Posterior cingulate gyrus (tissue), 11 donors: ENCODE data around the gene KCNQ1.
A peak's percentile ranks its signal among the peaks of the same experiment; 100 is the strongest.
"Not testable (repeated sequence)": the region's sequence is repeated elsewhere in the genome, so short reads cannot be mapped to it uniquely, and the experiment has no call there.

Experiments used
- DNase-seq, 10 donors: peaks; one replicate each; pipeline versions ENCODE4 v3.0.0 to v3.0.0-alpha.2; 2020 to 2021; ENCODE audit warnings: mixed read lengths in 3 of 10
- intact Hi-C: fragments of 100-400 bp; cut with DNase I; formaldehyde crosslinking; loops from one replicate; pipeline ENCODE4 v1.15.1; 2023

The KCNQ1 gene

DNA sequence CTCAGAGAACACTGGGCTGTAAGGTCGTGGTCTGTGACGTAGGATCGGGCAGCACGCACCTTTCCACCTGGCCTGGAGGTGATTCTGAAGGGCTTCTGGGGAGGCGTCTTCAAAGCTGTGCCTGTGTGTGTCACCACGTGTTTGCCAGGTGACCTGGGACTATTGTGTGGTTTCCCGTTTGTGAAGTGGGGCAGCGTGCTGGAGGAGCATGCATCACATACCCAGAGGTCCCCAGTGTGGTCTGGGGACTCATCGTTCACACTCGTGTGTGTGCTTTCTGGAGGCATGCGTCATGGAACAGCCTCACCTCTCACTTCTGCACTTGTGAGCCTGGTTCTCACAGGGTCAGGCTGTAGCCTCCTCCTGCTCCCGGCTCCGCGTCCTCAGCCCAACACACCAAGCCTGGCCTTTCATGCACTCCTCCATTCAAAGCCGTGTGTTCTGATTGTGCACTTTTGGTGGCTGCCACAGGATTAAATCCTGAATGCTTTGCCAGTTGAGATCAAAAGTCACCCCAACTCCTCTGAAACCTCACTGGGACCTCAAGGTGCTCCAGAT is 148.7 kb downstream of the KCNQ1 start:
- peak in 4 of 10 donors; percentile 2 to 63 (median 48) for DNase-seq
- intact Hi-C loops, result no loop called here

DNA sequence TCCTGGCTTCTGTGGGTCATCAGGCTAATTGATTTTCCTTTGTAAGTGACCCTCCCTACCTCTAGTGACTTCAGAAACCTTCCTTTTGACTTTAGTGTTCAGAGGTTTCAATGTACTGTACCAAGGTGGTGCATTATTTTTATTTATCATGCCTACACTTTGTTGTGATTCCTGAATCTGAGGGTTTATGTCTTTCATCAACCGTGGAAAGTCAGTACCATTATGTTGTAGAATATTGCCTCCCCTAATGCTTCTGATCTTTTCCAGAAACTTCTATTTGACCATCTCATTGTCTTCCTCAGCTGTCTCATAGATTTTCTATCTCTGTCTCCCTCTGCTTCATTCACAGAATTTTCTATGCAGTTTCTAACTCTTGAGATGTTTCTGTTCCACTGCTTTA is 149.5 kb downstream of the KCNQ1 start:
- no peak for DNase-seq
- intact Hi-C loops, result no loop called here

DNA sequence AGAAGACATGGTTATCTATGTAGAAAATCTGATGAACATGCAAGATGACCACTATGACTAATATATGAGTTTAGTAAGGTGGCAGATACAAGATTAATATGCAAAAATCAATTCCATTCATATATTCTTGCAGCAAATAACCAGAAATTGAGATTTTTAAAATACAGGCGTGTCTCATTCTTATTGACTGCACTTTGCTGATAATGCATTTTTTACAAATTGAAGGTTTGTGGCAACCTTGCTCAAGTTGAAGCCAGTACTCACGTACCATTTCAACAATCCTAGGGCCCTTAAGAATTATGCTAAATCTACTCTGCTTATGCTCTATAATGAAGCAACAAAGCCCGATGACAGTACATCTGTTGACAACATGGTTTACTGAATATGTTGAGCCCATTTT is 150.4 kb downstream of the KCNQ1 start:
- DNase-seq, result no peak
- intact Hi-C loops, result no loop called here

- peak in 1 of 10 donors; percentile 68 for DNase-seq
- intact Hi-C loops, result no loop called here
Observed at GRCh38 chr11:2599561-2600189, 154.9 kb downstream of the KCNQ1 start.

DNA sequence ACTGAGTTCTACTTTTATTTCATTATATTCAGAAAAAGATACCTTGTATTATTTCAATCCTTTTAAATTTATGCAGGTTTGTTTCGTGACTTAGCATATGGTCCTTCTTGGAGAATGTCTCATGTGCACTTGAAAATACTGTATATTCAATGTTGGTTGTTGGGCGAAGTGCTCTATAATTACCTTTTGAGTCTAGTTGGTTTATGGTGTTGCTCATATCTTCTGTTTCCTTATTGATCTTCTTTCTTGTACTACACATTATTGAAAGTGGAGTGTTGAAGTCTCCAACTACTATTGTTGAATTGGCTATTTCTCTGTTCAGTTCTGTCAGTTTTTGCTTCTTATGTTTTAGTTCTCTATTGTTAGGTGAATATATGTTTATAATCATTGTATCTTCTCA is 164.5 kb downstream of the KCNQ1 start:
- no peak for DNase-seq
- intact Hi-C loops, result no loop called here

GRCh38 chr11:2612884-2613571 is 168.2 kb downstream of the KCNQ1 start:
- DNase-seq, result no peak
- intact Hi-C loops, result no loop called here

- intact Hi-C loops, result no loop called here
- no peak for DNase-seq
Observed at GRCh38 chr11:2621894-2622293, 177.1 kb downstream of the KCNQ1 start.

DNA sequence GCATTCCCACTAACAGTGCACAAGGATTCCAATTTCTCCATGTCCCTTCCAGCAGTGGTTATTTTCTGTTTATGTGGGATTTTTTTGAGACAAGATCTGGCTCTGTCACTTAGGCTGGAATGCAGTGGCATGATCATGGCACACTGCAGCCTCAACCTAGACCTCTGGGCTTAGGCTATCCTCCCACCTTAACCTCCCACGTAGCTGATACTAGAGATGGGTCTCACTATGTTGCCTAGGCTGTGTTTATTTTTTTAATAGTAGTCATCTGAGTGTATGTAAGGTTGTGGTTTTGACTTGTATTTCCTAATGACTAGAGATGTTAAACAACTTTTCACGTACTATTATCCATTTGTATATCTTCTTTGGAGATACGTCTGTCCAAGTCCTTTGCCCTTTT is 180.4 kb downstream of the KCNQ1 start:
- DNase-seq, result no peak
- intact Hi-C loops, result no loop called here

- no peak for DNase-seq
- intact Hi-C loops, result no loop called here
Observed at GRCh38 chr11:2630679-2631078, 185.9 kb downstream of the KCNQ1 start.

DNA sequence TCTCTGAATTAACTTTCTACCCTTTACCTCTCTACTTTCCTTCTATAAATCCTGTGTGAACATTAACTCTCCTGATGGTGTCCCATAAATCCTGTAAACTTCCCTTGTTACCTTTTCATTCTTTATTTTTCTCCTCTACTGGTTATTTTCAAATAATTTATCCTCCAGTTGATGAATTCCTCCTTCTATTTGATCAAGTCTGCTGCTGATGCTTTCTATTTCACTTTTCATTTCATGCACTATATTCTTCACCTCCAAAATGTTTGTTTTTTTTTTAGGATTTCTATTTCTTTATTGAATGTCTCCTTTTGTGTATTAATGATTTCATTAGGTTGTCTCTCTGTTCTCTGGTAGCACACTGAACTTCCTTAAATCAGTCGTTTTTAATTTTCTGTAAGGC is 186.4 kb downstream of the KCNQ1 start:
- DNase-seq, result no peak
- intact Hi-C loops, result no loop called here

GRCh38 chr11:2639763-2640162 is 195.0 kb downstream of the KCNQ1 start:
- DNase-seq, result peak in 1 of 10 donors; percentile 51
- intact Hi-C loops, result not testable (repeated sequence)

DNA sequence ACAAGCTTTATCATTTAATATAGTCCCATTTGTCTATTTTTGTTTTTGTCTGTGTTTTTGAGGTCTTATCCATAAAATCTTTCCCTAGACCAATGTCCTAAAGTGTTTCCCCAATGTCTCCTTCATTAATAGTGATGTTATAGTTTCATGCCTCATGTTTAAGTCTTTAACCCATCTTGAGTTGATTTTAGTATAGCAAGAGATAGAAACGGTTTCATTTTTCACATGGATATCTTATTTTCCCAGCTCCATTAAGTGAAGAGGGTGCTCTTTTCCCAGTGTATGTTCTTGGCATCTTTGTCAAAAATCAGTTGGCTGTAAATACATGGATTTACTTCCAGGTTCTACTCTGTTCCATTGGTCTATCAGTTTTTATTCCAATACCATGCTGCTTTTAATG is 196.8 kb downstream of the KCNQ1 start:
- intact Hi-C loops, result no loop called here
- DNase-seq, result no peak

DNA sequence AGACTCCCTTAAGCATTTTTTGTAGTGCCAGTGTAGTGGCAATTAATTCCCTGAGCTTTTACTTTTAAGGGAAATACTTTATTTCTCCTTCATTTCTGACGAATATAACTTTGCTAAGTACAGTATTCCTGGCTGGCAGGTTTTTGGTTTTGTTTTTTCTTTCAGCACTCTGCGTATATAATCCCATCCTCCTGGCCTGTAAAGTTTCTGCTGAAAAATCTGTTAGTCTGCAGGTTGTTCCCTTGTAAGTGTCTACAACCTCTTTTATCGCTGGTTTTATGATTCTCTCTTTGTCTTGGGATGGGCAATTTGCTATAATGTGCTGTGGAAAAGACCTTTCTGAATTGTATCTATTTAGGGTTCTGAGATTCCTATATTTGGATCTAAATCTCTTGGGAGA is 198.9 kb downstream of the KCNQ1 start:
- intact Hi-C loops, result no loop called here
- no peak for DNase-seq

- DNase-seq, result no peak
- intact Hi-C loops, result no loop called here
Observed at GRCh38 chr11:2644844-2645778, 200.3 kb downstream of the KCNQ1 start.

DNA sequence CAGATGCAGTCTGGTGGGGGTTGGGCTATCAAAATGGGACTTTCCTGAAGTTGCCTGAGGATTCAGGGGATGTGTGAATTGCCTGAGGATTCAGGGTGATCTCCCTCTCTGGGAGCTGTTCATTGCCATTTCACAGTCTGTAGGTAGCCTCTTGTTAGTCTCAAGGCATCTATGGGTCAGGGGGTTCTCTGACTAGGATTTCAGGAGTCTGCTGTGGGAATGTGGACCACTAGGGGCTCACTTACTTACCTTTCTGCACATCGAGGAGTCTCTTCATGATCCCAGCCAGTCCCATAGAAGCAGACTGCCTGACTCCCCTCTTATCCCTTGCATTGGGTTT is 200.9 kb downstream of the KCNQ1 start:
- intact Hi-C loops, result no loop called here
- DNase-seq, result no peak

- no peak for DNase-seq
- intact Hi-C loops, result no loop called here
Observed at GRCh38 chr11:2647167-2647566, 202.4 kb downstream of the KCNQ1 start.

DNA sequence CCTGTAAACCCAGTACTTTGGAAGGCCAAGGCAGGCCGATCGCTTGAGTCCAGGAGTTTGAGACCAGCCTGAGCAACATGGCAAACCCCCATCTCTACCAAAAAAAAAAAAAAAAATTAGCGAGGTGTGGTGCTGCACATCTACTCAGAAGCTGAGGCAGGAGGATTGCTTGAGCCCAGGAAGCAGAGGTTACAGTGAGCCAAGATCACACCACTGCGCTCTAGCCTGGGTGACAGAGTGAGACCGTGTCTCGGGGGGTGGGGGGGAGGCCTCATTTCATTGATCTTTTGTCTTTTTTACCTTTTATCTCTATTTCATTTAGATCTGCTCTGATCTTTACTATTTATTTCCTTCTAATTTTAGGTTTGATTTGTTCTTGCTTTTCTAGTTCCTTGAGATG is 203.1 kb downstream of the KCNQ1 start:
- intact Hi-C loops, result no loop called here
- DNase-seq, result no peak

GRCh38 chr11:2649400-2649799 is 204.6 kb downstream of the KCNQ1 start:
- intact Hi-C loops, result no loop called here
- no peak for DNase-seq

DNA sequence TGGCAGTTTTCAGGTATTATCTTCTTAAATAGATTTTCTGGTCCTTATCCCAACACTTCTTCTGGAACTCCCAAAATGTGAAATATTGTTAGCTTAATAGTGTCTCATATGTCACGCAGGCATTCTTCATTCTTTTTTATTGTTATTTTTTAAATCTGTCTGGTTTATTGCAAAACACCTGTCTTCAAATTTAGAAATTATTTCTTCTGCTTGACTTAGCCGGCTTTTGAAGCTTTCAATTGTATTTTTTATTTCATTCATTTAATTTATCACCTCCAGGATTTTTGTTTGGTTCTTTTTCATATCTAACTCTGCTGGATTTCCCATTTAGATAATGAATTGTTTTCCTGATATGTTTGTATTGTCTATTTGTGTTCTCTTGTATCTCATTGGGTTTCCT is 205.0 kb downstream of the KCNQ1 start:
- DNase-seq, result no peak
- intact Hi-C loops, result no loop called here

DNA sequence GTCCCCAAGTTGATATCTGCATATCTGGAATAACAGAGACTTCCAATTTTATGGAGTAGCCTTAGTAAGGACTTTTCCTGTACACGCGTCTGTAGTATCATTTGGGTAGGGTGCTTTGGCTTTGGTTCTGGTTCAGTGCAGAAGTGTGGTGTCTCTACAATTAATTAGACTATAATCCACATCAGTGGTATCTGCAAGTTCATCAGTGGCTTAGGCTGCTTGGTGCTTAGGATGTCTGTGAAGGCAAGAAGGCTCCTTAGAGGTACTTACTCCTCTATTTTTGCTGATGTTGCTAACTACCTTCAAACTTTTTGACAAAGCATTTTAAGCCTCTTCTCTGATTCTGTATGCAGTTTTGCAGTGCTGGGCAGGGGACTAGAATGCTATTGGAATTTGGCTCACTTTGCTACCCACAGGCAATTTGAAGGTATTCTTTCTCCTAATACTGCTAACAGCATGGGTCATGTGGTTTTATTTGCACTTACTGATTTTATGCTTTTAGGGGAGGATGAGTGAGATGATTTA is 205.6 kb downstream of the KCNQ1 start:
- DNase-seq, result no peak
- intact Hi-C loops, result no loop called here

DNA sequence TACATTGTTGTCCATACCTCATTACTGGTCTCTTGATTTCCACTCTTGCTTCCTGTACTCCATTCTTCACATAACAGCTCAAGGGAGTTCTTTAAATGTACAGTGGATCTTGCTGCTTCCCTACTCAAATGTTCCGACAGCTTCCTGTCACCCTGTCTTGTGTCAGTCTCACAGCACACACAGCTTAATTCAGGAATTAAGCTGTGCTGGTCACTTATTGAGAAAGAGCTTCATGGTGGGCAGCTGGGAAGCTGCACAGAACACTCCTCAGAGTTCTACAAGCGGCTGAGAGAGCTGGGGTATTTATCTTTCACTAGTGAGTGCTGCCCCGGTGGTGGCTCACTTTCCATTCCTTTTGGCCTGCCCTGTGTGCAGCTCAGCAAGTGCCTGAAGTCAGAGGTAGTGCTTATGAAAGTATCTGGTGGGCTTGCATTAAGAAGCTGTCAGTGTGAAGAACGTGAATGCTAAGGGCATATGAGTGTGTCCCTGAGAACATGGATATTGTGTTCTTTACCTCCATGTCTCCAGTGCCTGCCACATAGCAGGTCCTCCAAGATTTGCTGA is 206.3 kb downstream of the KCNQ1 start:
- intact Hi-C loops, result no loop called here
- DNase-seq, result no peak
